IPS-18c (cell line): ENCODE measurements around the gene MMS22L.

Source experiments
- H3K4me3 ChIP-seq: 2 replicates; pipeline ENCODE4 v1.7.0; 2013; ENCODE audit warnings: low read depth, mild to moderate bottlenecking, low read length, moderate library complexity; ENCODE audit not compliant: insufficient read depth
- H3K9me3 ChIP-seq: one replicate; pipeline ENCODE4 v1.6.1; 2013; ENCODE audit warnings: mild to moderate bottlenecking, low read length, moderate library complexity; ENCODE audit not compliant: control insufficient read depth, insufficient read depth

Gene MMS22L

DNA sequence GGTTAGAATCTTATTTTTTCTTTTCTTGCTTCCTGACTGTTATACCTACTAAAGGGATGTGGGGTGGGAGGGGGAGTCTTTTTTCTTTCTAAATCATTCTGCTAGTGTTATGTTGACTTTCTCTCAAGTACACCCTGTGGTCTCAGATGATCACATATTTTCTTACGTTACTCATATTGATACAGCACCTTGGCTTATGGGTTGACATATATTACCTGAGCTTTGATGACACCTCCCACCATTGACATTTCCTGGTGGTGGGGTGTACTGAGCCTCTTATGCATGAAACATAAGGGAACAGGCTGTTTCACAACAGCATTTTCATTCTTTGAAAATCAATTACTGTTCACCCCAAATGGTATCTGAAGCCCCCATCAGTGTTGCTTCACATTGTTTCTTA lies 169.8 kb downstream of the MMS22L start:
- no peak overlapping the region for H3K4me3 ChIP-seq
- no peaks in the 10 kb centered on the region for H3K9me3 ChIP-seq

DNA sequence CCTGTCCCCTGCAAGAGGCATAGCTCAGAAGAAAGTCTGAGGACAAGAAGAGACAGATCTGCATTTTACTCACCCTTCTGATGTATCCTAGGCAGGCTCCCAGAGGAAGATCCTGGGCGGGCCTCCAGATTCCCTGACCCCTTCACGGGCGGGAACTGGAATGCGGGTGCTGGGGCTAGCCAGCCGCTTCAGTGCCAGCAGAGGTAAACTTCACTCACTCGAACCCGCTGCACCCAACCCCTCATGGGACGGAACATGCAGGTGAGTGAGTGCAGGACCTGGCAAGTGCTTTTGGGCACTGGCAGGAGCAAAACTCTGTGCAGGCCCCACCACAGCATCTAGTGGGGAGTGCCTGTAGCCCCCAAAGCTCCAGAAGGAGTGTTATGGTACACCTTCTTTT lies 171.8 kb downstream of the MMS22L start:
- Histone ChIP-seq H3K9me3 (no peaks in the 10 kb centered on the region), H3K4me3 (no peak overlapping the region)

DNA sequence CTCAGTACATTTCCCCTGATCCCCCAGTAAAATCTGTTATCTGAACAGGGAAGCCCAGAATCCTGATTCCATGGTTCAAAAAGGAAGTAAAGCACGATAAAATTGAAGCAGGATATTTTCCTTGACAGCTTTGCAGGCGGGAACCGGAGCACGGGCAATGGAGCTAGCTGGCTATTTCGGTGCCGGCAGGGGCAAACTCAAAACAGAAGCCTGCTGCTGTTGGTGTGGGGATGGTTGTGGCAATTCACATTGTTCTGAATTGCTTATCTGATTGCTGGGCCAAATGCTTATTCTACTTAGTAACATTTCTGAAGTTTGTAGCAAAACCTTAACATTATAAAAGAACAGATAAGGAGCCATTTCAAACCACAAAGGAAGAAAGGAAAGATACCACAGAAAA lies 172.4 kb downstream of the MMS22L start:
- no peak overlapping the region for H3K4me3 ChIP-seq

DNA sequence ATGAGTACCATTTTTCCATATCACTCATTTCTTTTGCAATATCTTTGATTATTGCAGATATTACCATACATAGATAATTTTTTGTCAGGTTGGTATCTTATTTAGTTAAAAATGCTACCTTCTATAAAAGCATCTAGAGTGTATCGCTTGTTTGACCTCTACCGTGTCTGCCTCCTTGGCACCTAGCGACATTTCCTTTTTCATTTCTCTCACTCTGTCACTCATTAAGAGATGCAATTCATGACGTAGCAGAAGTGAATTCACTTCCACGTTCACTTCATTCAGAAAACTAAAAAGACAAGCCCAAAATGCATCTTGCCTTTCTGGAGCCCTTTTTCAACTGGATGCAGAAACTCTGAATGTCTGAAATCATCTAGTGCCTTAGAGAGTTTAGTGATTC lies 172.9 kb downstream of the MMS22L start:
- Histone ChIP-seq H3K9me3 (no peaks in the 10 kb centered on the region), H3K4me3 (no peak overlapping the region)

More for the DNA sequence above, 172.4 kb downstream of the MMS22L start:
- H3K9me3 ChIP-seq: no peaks in the 10 kb centered on the region

DNA sequence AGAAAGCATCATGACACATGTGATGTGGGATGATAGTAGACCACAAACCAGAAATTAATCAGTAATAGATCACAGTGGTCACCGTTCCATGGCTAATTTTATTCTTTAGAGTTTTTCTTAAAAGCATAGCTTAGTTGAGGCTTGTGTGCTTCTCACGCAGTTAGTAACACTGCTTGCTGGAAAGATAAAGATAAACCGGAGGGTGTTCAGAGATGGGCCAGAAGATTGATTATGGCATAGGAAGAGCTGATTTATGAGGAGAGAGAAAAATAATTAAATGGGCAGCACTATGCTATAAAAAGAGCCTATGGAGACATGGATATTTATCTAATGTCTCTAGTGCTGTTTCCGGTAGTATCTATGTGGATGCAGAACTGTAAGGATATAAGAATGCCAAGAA lies 173.6 kb downstream of the MMS22L start:
- Histone ChIP-seq H3K9me3 (no peaks in the 10 kb centered on the region), H3K4me3 (no peak overlapping the region)

DNA sequence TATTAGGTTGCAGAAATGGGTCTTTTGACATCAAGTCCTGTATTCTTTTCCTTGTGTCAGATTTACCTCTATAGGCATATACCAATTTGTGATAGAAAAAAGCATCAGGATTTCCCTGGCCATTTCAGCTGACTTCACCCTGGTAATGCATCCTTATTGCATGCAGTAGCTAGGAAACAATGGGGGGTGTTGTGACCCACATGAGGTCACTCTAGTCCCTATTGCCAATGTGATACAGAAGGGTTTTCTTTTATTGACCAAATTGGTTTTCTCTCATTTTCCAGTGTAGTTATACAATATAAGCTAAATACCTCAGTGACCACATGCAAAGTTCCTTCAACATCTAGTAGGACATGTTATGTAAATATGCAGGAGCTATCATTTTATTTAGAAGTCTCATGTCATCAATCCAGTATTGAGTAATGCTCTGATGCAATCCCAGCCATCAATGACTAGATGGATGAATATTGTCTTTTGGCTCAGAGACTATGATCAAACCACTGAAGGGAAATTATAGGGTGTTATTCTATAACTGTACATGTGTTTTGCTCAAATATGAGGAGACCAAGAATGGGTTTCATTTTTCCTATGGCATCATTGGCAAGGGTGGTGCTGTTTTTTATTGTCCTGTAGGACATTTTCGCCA lies 180.7 kb downstream of the MMS22L start:
- H3K4me3 ChIP-seq: no peak overlapping the region
- H3K9me3 ChIP-seq: no peaks in the 10 kb centered on the region

DNA sequence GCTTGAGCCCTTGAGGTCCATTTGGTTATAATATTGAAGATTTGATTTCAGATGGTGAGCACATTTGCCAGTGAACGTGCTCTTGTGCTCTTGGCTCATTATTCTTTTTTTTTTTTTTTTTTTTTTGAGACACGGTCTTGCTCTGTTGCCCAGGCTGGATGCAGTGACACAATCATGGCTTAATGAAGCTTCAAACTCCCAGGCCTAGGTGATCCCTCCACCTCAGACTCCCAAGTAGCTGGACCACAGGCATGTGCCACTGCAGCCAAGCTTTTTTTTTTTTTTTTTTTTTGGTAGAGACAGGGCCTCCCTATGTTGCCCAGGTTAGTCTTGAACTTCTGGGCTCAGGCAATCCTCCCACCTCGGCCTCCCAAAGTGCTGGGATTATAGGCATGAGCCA lies 182.3 kb downstream of the MMS22L start:
- Histone ChIP-seq H3K4me3 (no peak overlapping the region), H3K9me3 (no peaks in the 10 kb centered on the region)

DNA sequence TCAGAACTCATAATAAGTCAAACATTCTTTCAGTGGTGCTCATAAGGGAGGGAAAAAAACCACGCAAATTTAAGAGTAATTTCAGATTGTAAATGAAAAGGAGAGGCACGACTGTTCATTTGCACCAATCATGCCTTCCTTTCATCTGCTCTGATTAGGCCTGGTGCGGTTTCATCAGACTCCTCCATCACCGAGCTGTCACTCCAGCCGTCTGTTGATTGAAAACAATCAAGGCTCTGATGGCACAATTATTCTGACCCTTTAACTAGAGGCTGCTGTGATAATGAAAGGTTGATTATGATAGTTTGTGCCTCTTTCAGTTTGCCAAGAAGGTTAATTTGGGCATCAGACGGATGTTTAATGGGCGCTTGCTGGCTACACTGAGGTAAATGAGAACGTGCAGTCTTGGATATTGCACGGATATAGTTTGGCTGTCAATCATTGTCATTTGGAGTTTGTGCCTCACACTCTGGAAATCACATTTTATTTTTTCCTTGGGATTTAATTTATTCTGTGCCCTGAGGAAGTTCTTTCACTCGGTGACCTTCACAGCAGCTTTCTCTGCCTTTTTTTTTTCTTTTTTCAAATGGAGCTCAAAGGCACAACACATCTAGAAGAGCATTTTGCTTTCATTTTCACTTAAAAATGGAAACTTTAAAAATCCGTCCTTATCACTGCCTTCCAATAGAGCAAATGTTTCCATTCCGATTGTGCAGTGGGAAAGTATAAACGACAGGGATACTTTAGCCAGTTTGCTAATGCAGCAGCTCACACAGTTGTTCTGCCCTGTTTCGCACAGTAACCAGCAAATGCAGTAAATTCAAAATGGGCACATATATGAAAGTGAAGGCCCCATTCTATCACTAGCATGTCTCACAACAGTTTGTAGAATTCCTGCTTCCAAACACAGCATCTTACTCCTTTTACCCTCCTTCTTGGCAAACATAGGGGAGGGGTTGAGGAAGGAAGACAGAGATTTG lies 185.7 kb downstream of the MMS22L start:
- no peak overlapping the region for H3K4me3 ChIP-seq
- no peaks in the 10 kb centered on the region for H3K9me3 ChIP-seq

DNA sequence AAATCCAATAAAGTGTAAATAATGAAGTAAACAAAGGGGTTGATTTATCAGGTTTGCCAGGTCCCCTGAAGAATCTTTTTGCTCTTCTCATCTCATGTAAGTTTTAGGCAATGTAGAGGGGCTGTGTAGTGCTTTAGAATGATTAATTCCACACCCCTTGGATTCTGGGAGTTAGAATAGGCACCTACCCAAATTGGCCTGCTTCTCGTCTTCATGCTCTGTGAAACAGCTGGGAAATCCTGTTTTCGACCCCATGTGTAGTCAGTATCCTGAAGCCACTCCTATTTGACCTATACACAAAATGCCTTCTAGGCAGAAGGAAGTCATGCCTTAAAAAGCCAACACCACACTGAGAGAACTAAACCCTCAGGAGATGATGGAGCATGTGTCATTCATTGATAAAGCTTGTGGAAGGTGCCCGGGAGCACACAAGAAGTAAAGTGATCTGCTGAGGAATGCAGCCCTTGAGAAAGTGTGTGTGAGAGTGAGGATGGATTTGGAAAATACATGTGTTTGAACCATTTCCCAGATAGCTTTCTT lies 187.6 kb downstream of the MMS22L start:
- H3K9me3 ChIP-seq: no peaks in the 10 kb centered on the region
- H3K4me3 ChIP-seq: no peak overlapping the region

DNA sequence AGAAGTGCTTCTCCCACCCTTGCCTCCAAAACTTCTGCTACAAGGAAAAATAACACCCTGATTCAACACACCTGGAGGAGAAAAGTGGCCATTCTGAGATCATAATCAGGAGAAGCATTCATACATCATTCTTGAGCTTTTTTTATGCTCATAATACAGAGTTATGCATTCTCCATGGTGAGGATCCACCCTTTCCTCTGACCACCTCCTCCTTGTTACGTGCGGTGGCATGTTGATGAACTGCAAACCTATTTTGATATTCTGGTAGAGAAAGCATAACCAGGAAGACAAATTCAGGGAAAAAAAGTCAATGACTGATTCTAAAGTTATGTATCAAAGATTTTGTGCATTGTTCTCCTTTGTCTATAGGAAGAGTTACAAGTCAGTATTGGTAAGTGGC lies 188.6 kb downstream of the MMS22L start:
- H3K4me3 ChIP-seq: no peak overlapping the region

DNA sequence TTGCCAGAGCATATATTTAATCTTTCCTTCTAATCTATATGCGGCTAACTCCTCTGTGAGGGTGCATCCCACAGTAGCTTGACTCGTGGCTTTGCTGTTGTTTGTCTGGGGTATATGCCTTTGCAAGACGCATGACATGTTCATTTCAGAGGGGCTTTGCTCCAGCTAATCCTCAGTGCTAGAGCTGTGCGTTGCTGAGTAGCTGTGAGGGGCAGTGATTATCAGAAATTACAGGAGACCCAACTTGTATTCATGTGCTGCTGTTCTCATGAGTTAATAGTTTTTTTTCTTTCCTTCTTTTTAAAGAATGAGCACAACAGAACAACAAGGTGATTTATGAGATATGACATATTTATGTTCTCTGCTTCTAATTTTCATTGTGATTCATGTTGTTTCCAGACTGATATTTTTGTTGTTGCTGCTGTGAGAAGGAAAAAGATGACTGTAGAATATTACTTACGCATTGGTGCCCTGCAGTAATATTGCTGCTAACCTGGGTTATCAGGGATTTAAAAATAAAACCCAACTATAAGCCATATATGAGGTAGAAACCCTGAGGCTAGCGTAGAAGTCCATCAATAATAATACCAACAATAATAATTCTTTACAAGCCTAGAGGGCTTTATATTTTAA lies 190.2 kb downstream of the MMS22L start:
- Histone ChIP-seq H3K9me3 (no peaks in the 10 kb centered on the region), H3K4me3 (no peak overlapping the region)

More for the DNA sequence above, 188.6 kb downstream of the MMS22L start:
- H3K9me3 ChIP-seq: no peaks in the 10 kb centered on the region
